Measurements from ENCODE around the gene MOBP. TPM values are rescaled to one million over a fixed set of nuclear protein-coding genes. Genes with fewer than 3 reads are reported as not detected.

MOBP gene, protein sequence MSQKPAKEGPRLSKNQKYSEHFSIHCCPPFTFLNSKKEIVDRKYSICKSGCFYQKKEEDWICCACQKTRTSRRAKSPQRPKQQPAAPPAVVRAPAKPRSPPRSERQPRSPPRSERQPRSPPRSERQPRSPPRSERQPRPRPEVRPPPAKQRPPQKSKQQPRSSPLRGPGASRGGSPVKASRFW
- not detected for total RNA-seq

DNA sequence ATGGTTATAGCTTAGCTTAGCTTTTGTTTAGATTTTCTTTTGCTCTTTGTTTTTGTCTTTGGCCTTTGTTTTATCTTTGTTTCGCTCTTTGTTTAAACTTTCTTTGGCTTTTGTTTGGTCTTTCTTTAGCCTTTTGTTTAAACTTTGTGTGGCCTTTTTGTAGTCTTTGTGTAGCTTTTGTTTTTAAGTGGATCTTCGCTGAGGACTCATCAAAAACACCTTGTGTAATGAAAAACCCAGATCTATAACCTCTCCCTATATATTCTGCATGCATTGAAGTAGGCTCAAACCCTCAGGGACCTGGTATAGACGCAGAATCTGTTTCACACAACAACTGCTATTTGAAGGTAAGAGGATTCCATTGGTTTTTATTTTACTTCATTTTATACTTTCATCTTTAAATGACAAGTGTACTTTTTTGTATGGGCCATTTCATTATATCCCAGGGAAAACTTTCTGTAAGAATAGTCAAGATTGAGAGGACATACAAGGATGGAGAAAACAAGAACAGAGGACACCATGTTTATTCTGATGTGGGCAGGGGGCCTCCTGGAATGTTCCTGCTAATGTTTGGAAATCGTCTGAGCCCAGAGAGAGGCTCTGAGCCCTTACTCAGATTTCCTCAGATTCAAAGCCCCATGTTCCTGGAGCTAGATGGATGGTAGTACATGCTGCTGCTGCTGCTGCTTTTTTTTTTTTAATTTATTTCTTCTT is at the start of gene MOBP:
Gene MOBP (plus strand): TSS at position 287 of the 714 bp plus-strand sequence. CDS start 34,390 bp downstream, outside the sequence.

Other genes with a start within 250 kb of the MOBP start
- 5.3 TPM for gene CX3CR1, start 187.6 kb upstream of the MOBP start, total RNA-seq
- not detected for gene CCR8, start 138.0 kb upstream of the MOBP start, total RNA-seq
- gene SLC25A38, start 84.3 kb upstream of the MOBP start, total RNA-seq = 21.6 TPM
- gene RPSA, start 61.0 kb upstream of the MOBP start, total RNA-seq = 738 TPM